HG03378 (cell line): ENCODE measurements around the gene NR3C1.

Experiments used
- ATAC-seq: cut with Tn5 transposase; IDR thresholded peaks from one replicate; pipeline ENCODE4 v1.9.1; 2021; ENCODE audit warnings: mild to moderate bottlenecking, moderate library complexity; ENCODE audit not compliant: unreplicated experiment

NR3C1 gene

GRCh38 chr5:143315214-143315613, 88.3 kb downstream of the NR3C1 start:
- no peak for ATAC-seq

DNA sequence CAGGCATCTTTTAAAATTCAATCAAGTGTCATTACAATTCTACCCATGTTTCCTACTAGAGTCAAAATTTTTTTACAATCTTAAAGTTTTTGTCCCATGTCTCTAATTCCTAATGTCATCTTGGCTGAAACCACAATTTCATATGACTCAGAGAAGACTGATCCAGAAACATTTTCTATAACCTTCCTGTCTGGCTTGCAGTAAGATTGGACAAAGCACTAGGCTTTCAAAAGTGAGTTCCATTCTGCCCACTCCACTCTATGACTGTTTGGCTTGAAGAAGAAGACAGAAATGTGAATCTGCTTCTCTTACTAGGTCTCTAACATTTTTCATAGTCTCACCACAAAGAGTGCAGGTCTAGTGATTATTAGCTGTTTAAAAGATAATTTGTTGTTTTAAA, 88.8 kb downstream of the NR3C1 start:
- ATAC-seq = no peak

GRCh38 chr5:143314099-143314498, 89.4 kb downstream of the NR3C1 start:
- no peak for ATAC-seq

DNA sequence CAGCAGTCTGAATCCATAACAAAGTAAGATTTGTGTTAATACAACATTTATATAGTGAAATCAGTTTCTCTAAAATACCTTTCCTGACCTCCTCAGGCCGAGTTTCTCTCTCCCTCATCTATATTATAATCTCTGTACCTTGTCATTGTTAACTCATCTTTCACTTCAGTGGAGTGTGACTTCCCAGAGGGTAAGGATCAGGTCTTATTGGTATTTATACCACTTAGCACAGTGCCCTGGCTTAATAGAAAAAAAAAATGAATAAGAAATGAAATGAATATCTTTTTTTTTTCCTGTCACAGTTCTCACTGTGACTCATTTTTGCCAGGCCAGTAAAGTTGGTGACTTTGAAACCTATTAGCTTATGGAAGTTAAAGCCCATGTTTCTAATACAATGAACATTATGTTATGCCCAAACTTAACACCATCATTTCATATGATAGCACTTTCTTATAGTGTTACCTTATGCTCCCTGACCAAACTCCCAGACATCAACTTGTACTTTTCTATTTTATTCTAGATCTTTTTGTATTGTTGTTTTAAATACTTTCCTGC, 90.1 kb downstream of the NR3C1 start:
- ATAC-seq = no peak

DNA sequence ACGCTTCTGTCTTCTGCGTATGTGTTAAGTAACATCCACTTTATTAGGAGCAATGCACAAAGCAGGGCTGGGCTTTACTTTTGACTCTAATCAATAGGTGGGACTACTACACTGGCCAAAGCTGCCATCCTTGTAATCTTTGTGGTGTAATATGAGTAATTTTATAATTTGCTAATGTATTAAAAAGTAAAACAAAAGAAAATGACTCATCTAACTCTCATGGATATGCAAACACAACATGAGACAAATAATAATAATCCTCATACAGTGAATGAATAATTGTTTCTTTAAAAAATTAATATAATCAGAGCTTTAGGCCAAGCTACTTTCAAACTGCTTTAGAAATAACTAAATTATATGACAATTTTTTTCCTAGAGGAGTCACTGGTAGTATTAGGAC, 90.7 kb downstream of the NR3C1 start:
- no peak for ATAC-seq

- ATAC-seq = no peak
Measured at GRCh38 chr5:143311955-143312354, 91.5 kb downstream of the NR3C1 start.

- no peak for ATAC-seq
Measured at GRCh38 chr5:143311428-143311827, 92.1 kb downstream of the NR3C1 start.

- no peak for ATAC-seq
Measured at GRCh38 chr5:143309661-143310431, 93.6 kb downstream of the NR3C1 start.

DNA sequence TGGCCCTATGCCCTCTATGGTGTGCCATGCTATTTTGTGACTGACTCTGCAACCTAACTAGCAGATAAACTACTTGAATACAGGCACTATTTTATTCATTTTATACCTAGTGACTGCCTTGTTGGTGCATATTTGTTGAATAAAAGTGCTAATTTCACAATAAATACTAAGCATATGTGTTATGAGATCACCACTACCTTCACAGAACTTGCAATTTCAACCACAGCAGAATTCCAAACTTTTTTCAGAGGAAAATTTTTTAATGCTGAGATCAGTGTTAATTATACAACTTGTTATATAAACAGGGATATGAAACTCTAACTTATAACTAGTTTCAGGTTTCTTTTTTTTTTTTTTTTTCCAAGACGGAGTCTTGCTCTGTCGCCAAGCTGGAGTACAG, 94.8 kb downstream of the NR3C1 start:
- ATAC-seq = no peak

GRCh38 chr5:143306040-143306439, 97.4 kb downstream of the NR3C1 start:
- no peak for ATAC-seq

- no peak for ATAC-seq
Measured at GRCh38 chr5:143304836-143305475, 98.5 kb downstream of the NR3C1 start.

- no peak for ATAC-seq
Measured at GRCh38 chr5:143302341-143303045, 101.0 kb downstream of the NR3C1 start.

DNA sequence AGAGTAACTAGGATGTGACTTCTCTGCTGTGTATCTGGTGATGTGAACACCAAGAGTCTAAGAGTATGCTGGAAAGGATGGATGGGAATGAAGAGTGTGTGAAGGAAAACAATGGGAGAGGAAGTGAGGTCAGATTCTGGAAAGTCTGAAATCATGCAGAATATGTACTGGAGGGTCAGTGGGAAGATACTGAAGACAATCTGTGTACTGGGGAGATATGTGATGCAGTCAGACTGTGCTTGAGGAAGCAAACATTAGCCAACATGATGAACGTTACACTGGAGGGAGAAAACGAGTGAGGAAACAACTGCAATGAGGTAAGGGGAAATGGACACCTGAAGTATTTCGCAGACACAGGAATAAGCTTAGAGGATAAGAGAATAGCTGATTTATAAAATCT, 105.7 kb downstream of the NR3C1 start:
- no peak for ATAC-seq

- ATAC-seq = no peak
Measured at GRCh38 chr5:143290125-143290524, 113.4 kb downstream of the NR3C1 start.

GRCh38 chr5:143284521-143284920, 119.0 kb downstream of the NR3C1 start:
- no peak for ATAC-seq

- ATAC-seq = no peak
Measured at GRCh38 chr5:143284002-143284401, 119.5 kb downstream of the NR3C1 start.

DNA sequence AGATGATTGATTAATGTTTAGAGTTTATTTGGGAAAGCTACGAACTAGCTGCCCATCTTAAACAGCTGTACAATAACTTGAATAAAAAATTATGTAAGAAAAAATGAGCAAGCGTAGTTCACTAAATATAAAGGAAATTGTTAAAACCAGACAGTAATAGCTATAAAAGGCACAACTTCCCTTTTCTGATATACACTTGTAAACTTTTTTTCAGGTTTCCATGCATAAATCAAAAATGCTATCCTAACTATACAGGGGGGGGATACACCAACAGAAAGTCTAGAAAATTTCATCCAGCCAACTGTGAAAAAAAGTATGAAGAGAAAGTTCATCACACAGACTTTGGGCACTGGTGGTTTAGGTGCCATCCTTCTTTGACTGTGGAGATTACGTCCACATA, 122.3 kb downstream of the NR3C1 start:
- no peak for ATAC-seq

- ATAC-seq = no peak
Measured at GRCh38 chr5:143279698-143280097, 123.8 kb downstream of the NR3C1 start.

GRCh38 chr5:143277536-143277935, 126.0 kb downstream of the NR3C1 start:
- ATAC-seq = no peak

DNA sequence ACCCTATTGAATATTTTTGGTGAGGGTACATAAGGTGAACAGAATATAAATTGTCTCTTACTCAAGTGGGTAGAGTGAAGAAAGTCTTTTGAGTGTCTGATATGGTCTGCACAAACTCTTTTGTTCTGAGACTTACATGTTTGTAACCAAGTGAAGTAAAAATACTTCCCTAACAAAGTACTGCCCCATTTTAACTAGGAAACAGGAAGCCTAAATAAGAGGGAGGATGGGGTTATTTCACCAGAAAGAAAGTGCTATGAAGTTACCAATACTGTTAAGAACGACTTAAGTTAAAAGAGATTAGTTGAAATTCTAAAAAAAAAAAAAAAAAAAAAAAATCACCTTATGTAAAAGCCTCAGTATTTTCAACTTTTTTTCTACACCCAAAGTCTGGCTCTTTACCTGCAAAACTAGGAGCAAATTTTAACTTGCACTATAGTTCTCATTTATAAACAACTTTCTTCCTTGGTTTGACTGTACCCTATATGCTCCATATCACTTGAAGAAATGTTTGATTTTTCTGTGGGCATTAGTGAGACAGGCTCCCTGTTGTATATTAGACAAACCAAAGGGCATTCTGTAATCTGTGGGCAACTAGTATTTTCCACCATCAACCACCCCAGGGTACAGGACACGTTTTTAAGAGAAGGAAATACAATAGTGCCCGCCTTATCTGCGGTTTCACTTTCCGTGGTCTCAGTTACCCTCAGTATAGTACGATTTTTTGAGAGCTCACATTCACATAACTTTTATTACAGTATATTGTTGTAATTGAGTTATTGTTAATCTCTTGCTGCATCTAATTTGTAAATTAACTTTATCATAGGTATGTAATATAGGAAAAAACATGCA, 127.7 kb downstream of the NR3C1 start:
- ATAC-seq = no peak

GRCh38 chr5:143274952-143275351, 128.5 kb downstream of the NR3C1 start:
- ATAC-seq = no peak
